ENCODE measurements around the gene ELK1. TPM values are rescaled to one million over a fixed set of nuclear protein-coding genes. Genes with fewer than 3 reads are reported as not detected.

The ELK1 gene
- total and polyA plus RNA-seq, 2 of the 4 experiments (the other 2 are of a cell fraction) = 10.0 to 24.3 TPM

- Histone ChIP-seq H3K36me3 (ENCODE audit: control insufficient read depth, insufficient read depth, low read length) (no peaks in the 10 kb centered on the region), H2BK20ac (ENCODE audit: low read depth, low read length) (no peak overlapping the region), H4K91ac (ENCODE audit: insufficient read depth, low read depth, low read length) (no peak overlapping the region), H2BK5ac (ENCODE audit: low read depth, low read length, poor library complexity, severe bottlenecking) (no peak overlapping the region), H3K9ac (ENCODE audit: low read depth, low read length) (no peak overlapping the region), H2AK5ac (ENCODE audit: low read depth, low read length) (no peak overlapping the region), H3K18ac (ENCODE audit: low read depth, low read length) (no peak overlapping the region), H3K56ac (ENCODE audit: extremely low read depth, insufficient read depth, low read length) (no peak overlapping the region), H3K27ac (ENCODE audit: insufficient read depth, low read length) (no peak overlapping the region), H3K4ac (ENCODE audit: low read depth, low read length) (no peak overlapping the region), H4K5ac (ENCODE audit: low read depth, low read length) (no peak overlapping the region), H3K27me3 (ENCODE audit: control insufficient read depth, insufficient read depth, low read length) (no peaks in the 10 kb centered on the region), H2AK9ac (replicated peaks; ENCODE audit: low read depth, low read length, poor library complexity) (no peak overlapping the region), H3K4me1 (ENCODE audit: control insufficient read depth, insufficient read depth, low read length) (peaks cover 7% of the 10 kb centered on the region), H3K9me3 (ENCODE audit: control insufficient read depth, insufficient read depth, low read length) (no peaks in the 10 kb centered on the region; the same call in 1 of the 2 replicates), H3K14ac (replicated peaks; ENCODE audit: low read depth, low read length) (no peak overlapping the region), H2BK15ac (ENCODE audit: low read depth, low read length) (no peak overlapping the region), H4K20me1 (ENCODE audit: insufficient read depth, low read length) (no peaks in the 10 kb centered on the region; the same call in 1 of the 2 replicates), H2AFZ (replicated peaks; ENCODE audit: low read length, poor library complexity) (no peak overlapping the region), H3K4me2 (ENCODE audit: low read depth, low read length) (no peak overlapping the region), H4K8ac (ENCODE audit: low read depth in 2 of 2, low read length in 2 of 2) (no peak overlapping the region), H3K4me3 (ENCODE audit: insufficient read depth, low read depth, low read length) (no peak overlapping the region), H3K79me1 (ENCODE audit: low read depth in 1 of 2, low read length in 2 of 2) (no peaks in the 10 kb centered on the region), H3K23ac (ENCODE audit: low read depth, low read length) (no peak overlapping the region), H2BK120ac (ENCODE audit: low read depth, low read length) (no peak overlapping the region), H3K9me1 (ENCODE audit: insufficient read depth, low read length) (no peaks in the 10 kb centered on the region; the same call in 1 of the 2 replicates)
- no CpG with 5 or more reads among the region's 4 CpGs for WGBS, 2 experiments (ENCODE audit: extremely low coverage in 2 of 2, insufficient read length in 1 of 2)
- TF ChIP-seq POLR2A (IDR thresholded peaks at IDR 0.05; ENCODE audit: low read depth, low read length) = no peak
- TF ChIP-seq RCOR1 (IDR thresholded peaks at IDR 0.05; ENCODE audit: insufficient replicate concordance, low read length) = no peak
- no peak for TF ChIP-seq USF2 (IDR thresholded peaks at IDR 0.05; ENCODE audit: low read depth, low read length)
- no peak for TF ChIP-seq FOS (IDR thresholded peaks at IDR 0.05; ENCODE audit: low read depth, low read length)
- no peak for TF ChIP-seq MAFK (IDR thresholded peaks at IDR 0.05; ENCODE audit: low read depth, low read length)
- TF ChIP-seq CEBPB (IDR thresholded peaks at IDR 0.05; ENCODE audit: low read depth, low read length) = no peak
- no peak for TF ChIP-seq SMC3 (IDR thresholded peaks at IDR 0.05; ENCODE audit: low read depth, low read length)
- intact Hi-C loops (cut with micrococcal nuclease) = no loop called here
- ChIA-PET POLR2A (ENCODE audit: unreplicated experiment) (no interaction called here), CTCF (no interaction called here)
- dilution Hi-C loops (cut with HindIII; ENCODE audit: low sequenced_read_pairs, unreplicated experiment) = no loop called here
- ATAC-seq (ENCODE audit: low read depth) (no peak), DNase-seq (no peak)
- in situ Hi-C loops (cut with MboI; ENCODE audit: low sequenced_read_pairs) = no loop called here
- no TSS peak for BruUV-seq (replicated peaks)
Observed at GRCh38 chrX:47593522-47593921, 56.8 kb downstream of the ELK1 start.

Data from IMR-90 (cell line).